ENCODE results near the gene CLRN2. TPM values are rescaled to one million over a fixed set of nuclear protein-coding genes. Genes with fewer than 3 reads are reported as not detected.

The CLRN2 gene
- total RNA-seq, 2 donors from 2014 or later = not detected

DNA sequence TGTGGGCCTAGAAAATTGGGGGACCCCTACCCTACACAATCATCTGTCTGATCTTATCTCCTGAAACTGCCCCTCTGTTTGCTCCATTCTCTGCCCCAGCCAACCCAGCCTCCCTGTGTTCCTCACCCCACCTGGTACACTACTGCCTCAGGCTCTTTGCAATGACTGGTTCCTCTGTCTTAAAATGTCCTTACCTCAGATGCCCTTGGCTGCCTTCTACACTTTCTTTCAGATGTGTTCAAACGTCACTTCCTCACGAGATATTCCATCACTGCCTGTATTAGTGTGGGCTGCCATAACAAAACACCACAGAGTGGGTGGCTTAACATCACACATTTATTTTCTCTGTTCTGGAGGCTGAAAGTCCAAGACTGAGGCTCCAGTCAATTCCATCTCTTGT, 32.2 kb upstream of the CLRN2 start:
- H3K4me1 ChIP-seq (replicated peaks) = no peaks in the 10 kb centered on the region
- H3K27me3 ChIP-seq (replicated peaks; ENCODE audit: insufficient read depth) = no peaks in the 10 kb centered on the region
- no peak overlapping the region for H3K4me3 ChIP-seq
- H3K36me3 ChIP-seq = no peaks in the 10 kb centered on the region
- no peaks in the 10 kb centered on the region for H3K9me3 ChIP-seq
- H3K27ac ChIP-seq = no peak overlapping the region
- WGBS = 93% methylated on average over 2 of the region's 2 CpGs
- no peak for DNase-seq (ENCODE audit: low spot score)
- no peak for TF ChIP-seq POLR2A (IDR thresholded peaks at IDR 0.05)
- no peak for TF ChIP-seq POLR2AphosphoS5 (IDR thresholded peaks at IDR 0.05)
- TF ChIP-seq, protein P1, sequence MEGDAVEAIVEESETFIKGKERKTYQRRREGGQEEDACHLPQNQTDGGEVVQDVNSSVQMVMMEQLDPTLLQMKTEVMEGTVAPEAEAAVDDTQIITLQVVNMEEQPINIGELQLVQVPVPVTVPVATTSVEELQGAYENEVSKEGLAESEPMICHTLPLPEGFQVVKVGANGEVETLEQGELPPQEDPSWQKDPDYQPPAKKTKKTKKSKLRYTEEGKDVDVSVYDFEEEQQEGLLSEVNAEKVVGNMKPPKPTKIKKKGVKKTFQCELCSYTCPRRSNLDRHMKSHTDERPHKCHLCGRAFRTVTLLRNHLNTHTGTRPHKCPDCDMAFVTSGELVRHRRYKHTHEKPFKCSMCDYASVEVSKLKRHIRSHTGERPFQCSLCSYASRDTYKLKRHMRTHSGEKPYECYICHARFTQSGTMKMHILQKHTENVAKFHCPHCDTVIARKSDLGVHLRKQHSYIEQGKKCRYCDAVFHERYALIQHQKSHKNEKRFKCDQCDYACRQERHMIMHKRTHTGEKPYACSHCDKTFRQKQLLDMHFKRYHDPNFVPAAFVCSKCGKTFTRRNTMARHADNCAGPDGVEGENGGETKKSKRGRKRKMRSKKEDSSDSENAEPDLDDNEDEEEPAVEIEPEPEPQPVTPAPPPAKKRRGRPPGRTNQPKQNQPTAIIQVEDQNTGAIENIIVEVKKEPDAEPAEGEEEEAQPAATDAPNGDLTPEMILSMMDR (IDR thresholded peaks at IDR 0.05) = no peak
- intact Hi-C loops (cut with DNase I) = no loop called here

DNA sequence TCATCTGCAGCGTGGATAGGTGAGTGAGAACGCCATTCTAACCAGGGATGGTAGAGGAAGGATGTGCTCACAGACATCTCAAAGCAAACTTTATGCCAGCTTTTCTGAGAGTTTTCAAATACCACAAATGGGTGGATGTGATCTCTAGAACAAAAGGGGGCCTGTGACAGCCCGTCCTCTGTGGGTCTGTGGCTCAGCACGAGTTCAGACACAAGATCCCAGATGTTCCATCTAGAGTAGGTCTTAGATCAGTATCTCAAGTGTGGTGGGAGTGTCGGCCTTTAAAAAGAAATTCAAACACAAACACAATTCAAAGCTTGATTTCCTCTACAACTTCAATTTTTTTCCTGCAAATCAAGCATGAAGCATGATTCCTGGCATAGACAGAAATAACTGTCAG, 25.8 kb upstream of the CLRN2 start:
- DNase-seq (ENCODE audit: low spot score) = no peak

GRCh38 chr4:17489721-17490120, 25.2 kb upstream of the CLRN2 start:
- TF ChIP-seq POLR2A (IDR thresholded peaks at IDR 0.05) (no peak), POLR2AphosphoS5 (IDR thresholded peaks at IDR 0.05) (no peak)
- TF ChIP-seq, protein P1 (IDR thresholded peaks at IDR 0.05) = no peak
- Histone ChIP-seq H3K36me3 (peaks cover 0 to 5% of the 10 kb centered on the region in 2 donors), H3K27ac (no peak overlapping the region), H3K27me3 (replicated peaks; ENCODE audit: insufficient read depth) (no peaks in the 10 kb centered on the region), H3K9me3 (no peaks in the 10 kb centered on the region), H3K4me1 (replicated peaks) (no peaks in the 10 kb centered on the region), H3K4me3 (no peak overlapping the region)
- no peak for DNase-seq (ENCODE audit: low spot score)
- intact Hi-C loops (cut with DNase I) = no loop called here
- WGBS = 71% methylated on average over 8 of the region's 8 CpGs

More for the DNA sequence above, 25.8 kb upstream of the CLRN2 start:
- Histone ChIP-seq H3K4me1 (replicated peaks) (no peaks in the 10 kb centered on the region), H3K27ac (no peak overlapping the region), H3K36me3 (peaks cover 0 to 5% of the 10 kb centered on the region in 2 donors), H3K27me3 (replicated peaks; ENCODE audit: insufficient read depth) (no peaks in the 10 kb centered on the region), H3K4me3 (no peak overlapping the region), H3K9me3 (no peaks in the 10 kb centered on the region)
- 63% methylated on average over 5 of the region's 5 CpGs for WGBS
- TF ChIP-seq POLR2AphosphoS5 (IDR thresholded peaks at IDR 0.05) (no peak), POLR2A (IDR thresholded peaks at IDR 0.05) (no peak)
- TF ChIP-seq, protein P1 (IDR thresholded peaks at IDR 0.05) = no peak
- intact Hi-C loops (cut with DNase I) = no loop called here

GRCh38 chr4:17490575-17491059, 24.3 kb upstream of the CLRN2 start:
- no peak overlapping the region for H3K4me3 ChIP-seq
- no peaks in the 10 kb centered on the region for H3K4me1 ChIP-seq (replicated peaks)
- peaks cover 0 to 5% of the 10 kb centered on the region in 2 donors for H3K36me3 ChIP-seq
- no peak for TF ChIP-seq POLR2A (IDR thresholded peaks at IDR 0.05)
- TF ChIP-seq, protein P1 (IDR thresholded peaks at IDR 0.05) = no peak
- peak; percentile 59 for TF ChIP-seq POLR2AphosphoS5 (IDR thresholded peaks at IDR 0.05)
- H3K27me3 ChIP-seq (replicated peaks; ENCODE audit: insufficient read depth) = no peaks in the 10 kb centered on the region
- intact Hi-C loops (cut with DNase I) = no loop called here
- peak; percentile 41 for DNase-seq (ENCODE audit: low spot score)
- 38% methylated on average over 6 of the region's 6 CpGs for WGBS
- H3K9me3 ChIP-seq = no peaks in the 10 kb centered on the region
- H3K27ac ChIP-seq = peak overlapping the region in 1 of 2 donors; percentile 6

DNA sequence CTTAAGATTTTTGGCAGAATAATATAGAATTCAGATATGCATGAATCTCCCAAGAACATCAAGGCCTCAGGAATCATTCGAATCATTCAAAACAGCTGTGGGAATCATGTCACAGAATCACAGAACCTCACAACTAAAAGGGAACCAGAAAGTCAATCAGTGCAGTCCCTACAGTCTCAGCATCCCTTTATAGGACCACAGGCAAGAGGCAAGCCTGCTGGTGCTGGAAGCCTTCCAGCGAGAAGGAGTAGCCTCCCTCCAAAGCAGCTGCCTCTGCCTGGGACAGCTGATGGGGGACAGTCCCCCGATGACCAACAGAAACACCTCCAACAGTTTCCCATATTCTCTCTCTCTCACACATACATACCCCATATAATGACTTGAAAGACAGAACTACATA, 23.8 kb upstream of the CLRN2 start:
- no peaks in the 10 kb centered on the region for H3K4me1 ChIP-seq (replicated peaks)
- H3K9me3 ChIP-seq = no peaks in the 10 kb centered on the region
- H3K4me3 ChIP-seq = no peak overlapping the region
- intact Hi-C loops (cut with DNase I) = no loop called here
- WGBS = 77% methylated on average over 3 of the region's 3 CpGs
- no peaks in the 10 kb centered on the region for H3K27me3 ChIP-seq (replicated peaks; ENCODE audit: insufficient read depth)
- peak overlapping the region in 1 of 2 donors; percentile 6 for H3K27ac ChIP-seq
- peaks cover 0 to 5% of the 10 kb centered on the region in 2 donors for H3K36me3 ChIP-seq
- DNase-seq (ENCODE audit: low spot score) = no peak
- TF ChIP-seq POLR2AphosphoS5 (IDR thresholded peaks at IDR 0.05) = no peak
- TF ChIP-seq, protein P1 (IDR thresholded peaks at IDR 0.05) = no peak
- no peak for TF ChIP-seq POLR2A (IDR thresholded peaks at IDR 0.05)
